A549 (cell line): ENCODE data around the gene NEAT1. TPM values are rescaled to one million over a fixed set of nuclear protein-coding genes. Genes with fewer than 3 reads are reported as not detected.
A peak's percentile ranks its signal among the peaks of the same experiment; 100 is the strongest.

ENCODE experiments used
- ATAC-seq, 2 experiments: fragments of 200-7000 bp in 1 of 2; fragments of >200 bp in 1 of 2; cut with Nextera tagmentation in 1 of 2; cut with Tn5 transposase in 1 of 2; 3 replicates each; pipeline versions ENCODE4 v1.8.0 to v1.9.1; 2018 to 2020; ENCODE audit warnings: mild to moderate bottlenecking in 1 of 2, moderate library complexity in 1 of 2
- CTCF ChIA-PET: fragments of 300-600 bp; sonication (Branson Sonifier 250); formaldehyde crosslinking; extraction: SDS; loops from one replicate; lab custom pipeline; 2021; ENCODE audit warnings: antibody characterized with exemption, inconsistent platforms; lab: Yijun Ruan, JAX
- POLR2A ChIA-PET: fragments of 350-600 bp; formaldehyde crosslinking; extraction: SDS; loops from one replicate; lab custom pipeline; 2021; ENCODE audit warnings: antibody characterized with exemption, inconsistent platforms; lab: Yijun Ruan, JAX
- DNase-seq, 2 experiments: peaks; one replicate each; pipeline versions ENCODE4 v3.0.0 to v3.0.0-alpha.2; 2011 to 2016; ENCODE audit warnings: low read depth in 1 of 2, low spot score in 1 of 2
- FAIRE-seq: peaks from 2 replicates; lab custom pipeline; 2011; peaks lifted over from hg19 to GRCh38; lab: Jason Lieb, UNC
- H3K27ac ChIP-seq, 2 experiments: fragments of >200 bp; sonication (Bioruptor Twin); formaldehyde crosslinking; 3 replicates each; pipeline ENCODE4 v1.5.1; 2016 to 2017
- H3K4me1 ChIP-seq: fragments of >200 bp; sonication (Bioruptor Twin); formaldehyde crosslinking; 3 replicates; pipeline ENCODE4 v1.6.1; 2016
- H3K4me2 ChIP-seq: fragments of >200 bp; sonication (Bioruptor Twin); formaldehyde crosslinking; 3 replicates; pipeline ENCODE4 v1.6.1; 2016
- H3K4me3 ChIP-seq: fragments of >200 bp; sonication (Bioruptor Twin); formaldehyde crosslinking; 3 replicates; pipeline ENCODE4 v1.5.1; 2016
- H3K9me3 ChIP-seq: fragments of >200 bp; sonication (Bioruptor Twin); formaldehyde crosslinking; 3 replicates; pipeline ENCODE4 v1.6.1; 2016
- ATOH8 ChIP-seq: fragments of 250-450 bp; sonication (Bioruptor Pico); IDR thresholded peaks from 2 replicates; pipeline ENCODE4 v1.5.0; 2020; ENCODE audit warnings: low read depth, mild to moderate bottlenecking, moderate library complexity
- BCL3 ChIP-seq: fragments of >200 bp; sonication (Bioruptor Twin); formaldehyde crosslinking; IDR thresholded peaks from 3 replicates; pipeline ENCODE4 v1.6.1; 2016
- CEBPB ChIP-seq, 2 experiments: fragments of >200 bp in 1 of 2; sonication (Bioruptor Twin) in 1 of 2; formaldehyde crosslinking in 1 of 2; IDR thresholded peaks; 2 replicates each; pipeline ENCODE4 v1.6.1; 2012 to 2016
- CHD2 ChIP-seq: fragments of 150-350 bp; IDR thresholded peaks from 2 replicates; pipeline ENCODE4 v1.6.1; 2014; ENCODE audit warnings: low read length; ENCODE audit not compliant: partially characterized antibody
- CTCF ChIP-seq: fragments of >200 bp; sonication (Bioruptor Twin); formaldehyde crosslinking; IDR thresholded peaks from 3 replicates; pipeline ENCODE4 v1.5.1; 2016
- ESRRA ChIP-seq: fragments of 150-350 bp; IDR thresholded peaks from 2 replicates; pipeline ENCODE4 v1.6.1; 2014; ENCODE audit warnings: mild to moderate bottlenecking, low read length, borderline replicate concordance
- FOSB ChIP-seq: fragments of 250-450 bp; sonication (Bioruptor Pico); IDR thresholded peaks from 2 replicates; pipeline ENCODE4 v1.5.0; 2020; ENCODE audit warnings: mild to moderate bottlenecking, moderate library complexity
- FOSL2 ChIP-seq, 2 experiments: fragments of 450-650 bp in 1 of 2; fragments of >200 bp in 1 of 2; sonication (Bioruptor Twin) in 1 of 2; formaldehyde crosslinking; IDR thresholded peaks; 2 replicates each; pipeline versions ENCODE4 v1.5.0 to v1.6.1; 2016 to 2020; ENCODE audit warnings: mild to moderate bottlenecking in 1 of 2, moderate library complexity in 1 of 2
- GATA3 ChIP-seq: IDR thresholded peaks from 2 replicates; pipeline ENCODE4 v1.6.1; 2012; ENCODE audit warnings: borderline replicate concordance
- HEYL ChIP-seq: fragments of 250-450 bp; sonication (Bioruptor Pico); IDR thresholded peaks from 2 replicates; pipeline ENCODE4 v1.8.0; 2021; ENCODE audit warnings: mild to moderate bottlenecking, moderate library complexity
- HMGXB4 ChIP-seq: fragments of 250-450 bp; sonication (Bioruptor Pico); IDR thresholded peaks from 2 replicates; pipeline ENCODE4 v1.5.0; 2021; ENCODE audit warnings: mild to moderate bottlenecking, moderate library complexity, borderline replicate concordance
- HOXA7 ChIP-seq: fragments of 250-450 bp; sonication (Bioruptor Pico); IDR thresholded peaks from 2 replicates; pipeline ENCODE4 v1.5.0; 2020; ENCODE audit warnings: mild to moderate bottlenecking, moderate library complexity
- JUN ChIP-seq, 2 experiments: fragments of >200 bp; sonication (Bioruptor Twin); formaldehyde crosslinking; IDR thresholded peaks; 2 replicates in 1 of 2; 3 replicates in 1 of 2; pipeline ENCODE4 v1.6.1; 2016 to 2017
- KDM5A ChIP-seq: fragments of 200-600 bp; sonication (generic); IDR thresholded peaks from 2 replicates; pipeline ENCODE4 v1.6.1; 2016; ENCODE audit warnings: antibody characterized with exemption, mild to moderate bottlenecking
- PBX3 ChIP-seq: IDR thresholded peaks from 2 replicates; pipeline ENCODE4 v1.6.1; 2012
- PHF8 ChIP-seq: fragments of 200-600 bp; sonication (generic); IDR thresholded peaks from 2 replicates; pipeline ENCODE4 v1.6.1; 2016; ENCODE audit warnings: low read depth, mild to moderate bottlenecking, antibody characterized with exemption, moderate library complexity, borderline replicate concordance
- POLR2A ChIP-seq: IDR thresholded peaks from 2 replicates; pipeline ENCODE4 v1.6.1; 2012; ENCODE audit warnings: mild to moderate bottlenecking, low read length
- REST ChIP-seq: fragments of 200-600 bp; sonication (generic); IDR thresholded peaks from 2 replicates; pipeline ENCODE4 v1.6.1; 2016; ENCODE audit warnings: antibody characterized with exemption, mild to moderate bottlenecking, moderate library complexity
- RFX5 ChIP-seq: fragments of 450-650 bp; IDR thresholded peaks from 2 replicates; pipeline ENCODE4 v1.7.1; 2014; ENCODE audit warnings: antibody characterized with exemption, mild to moderate bottlenecking, moderate library complexity
- SMC3 ChIP-seq: fragments of >200 bp; sonication (Bioruptor Twin); formaldehyde crosslinking; IDR thresholded peaks from 3 replicates; pipeline ENCODE4 v1.6.1; 2018; ENCODE audit warnings: inconsistent platforms
- TFCP2L1 ChIP-seq: fragments of 250-450 bp; sonication (Bioruptor Pico); IDR thresholded peaks from 2 replicates; pipeline ENCODE4 v1.5.0; 2021; ENCODE audit warnings: mild to moderate bottlenecking
- TP53 ChIP-seq: fragments of 250-450 bp; sonication (Bioruptor Pico); IDR thresholded peaks from 2 replicates; pipeline ENCODE4 v1.5.0; 2021; ENCODE audit warnings: mild to moderate bottlenecking, moderate library complexity
- USF2 ChIP-seq: fragments of 450-650 bp; IDR thresholded peaks from 2 replicates; pipeline ENCODE4 v1.6.1; 2014; ENCODE audit warnings: antibody characterized with exemption
- ZNF302 ChIP-seq: fragments of 250-450 bp; sonication (Bioruptor Pico); IDR thresholded peaks from 2 replicates; pipeline ENCODE4 v1.9.0; 2021; ENCODE audit warnings: inconsistent platforms, mild to moderate bottlenecking, moderate library complexity
- ZSCAN20 ChIP-seq: fragments of 250-450 bp; sonication (Bioruptor Pico); IDR thresholded peaks from 2 replicates; pipeline ENCODE4 v1.8.0; 2022; ENCODE audit warnings: mild to moderate bottlenecking, moderate library complexity
- whole genome bisulfite sequencing: methylation state at CpG from one replicate; pipeline ENCODE4 v1.1.6; 2017; ENCODE audit errors: missing lambda C conversion rate; 5-methylcytosine and 5-hydroxymethylcytosine counted together
- polyA minus RNA-seq: library from RNA; depleted of rRNA, polyadenylated mRNA; stranded (reverse); fragments of >200 nt; gene quantifications from 2 replicates; pipeline ENCODE4 v1.2.3, GENCODE V29; 2011; rRNA and poly(A)+ RNA removed
- polyA plus RNA-seq, 4 experiments: library from polyadenylated mRNA; depleted of rRNA in 3 of 4; stranded (reverse); fragments of >200 nt; fragmentation: RNase III in 1 of 4; extraction: RNeasy Plus Mini Kit Qiagen cat#74134 plus additional on column Dnase treatment in 1 of 4; gene quantifications; 2 replicates in 3 of 4; 3 replicates in 1 of 4; pipeline ENCODE4 v1.2.3, GENCODE V29; 2011 to 2017

NEAT1 gene
- polyA plus RNA-seq (2011; rRNA removed), result 181 and 314 TPM in 2 replicates
- polyA plus RNA-seq (2012; cell fraction: cytosol; rRNA removed), result 137 and 155 TPM in 2 replicates
- polyA plus RNA-seq (2012; cell fraction: nucleus; rRNA removed), result 406 and 691 TPM in 2 replicates
- polyA plus RNA-seq (2017; fragmentation: RNase III; extraction: RNeasy Plus Mini Kit Qiagen cat#74134 plus additional on column Dnase treatment), result 1,009 to 1,407 TPM (median 1,223 TPM) in 3 replicates
- polyA minus RNA-seq, result 160 and 161 TPM in 2 replicates

- Histone ChIP-seq H3K9me3 (no peaks in the 10 kb centered on the region), H3K4me3 (peak within 1 kb of the TSS; percentile 95), H3K4me2 (peak within 1 kb of the TSS; percentile 89), H3K27ac (peak within 1 kb of the TSS; percentile 97 to 100), H3K4me1 (peaks cover 29% of the 10 kb centered on the region)
- no peak for FAIRE-seq
- peak; percentile 18 to 26 for ATAC-seq
- ChIA-PET CTCF (interaction anchor here (1.3 to 17.0 kb wide), 6 partner anchors 11 to 88 kb away, joined by 3 to 208 read pairs (median 4); partner anchors contain the start of genes FRMD8 and SLC25A45), POLR2A (interaction anchor here (0.5 to 17.5 kb wide), 31 partner anchors 4 to 644 kb away, joined by 3 to 756 read pairs (median 5); partner anchors contain the start of genes DPF2, FRMD8, MALAT1 and NEAT1)
- WGBS, result 1% methylated on average over 38 of the region's 40 CpGs
- DNase-seq, result peak in 1 of 2 experiments; percentile 95
- peak; percentile 100 for TF ChIP-seq TFCP2L1
- TF ChIP-seq ATOH8 (CRISPR knock-in tag), result peak; percentile 100
- no peak for TF ChIP-seq USF2
- peak; percentile 90 for TF ChIP-seq PBX3
- no peak for TF ChIP-seq ZNF302 (CRISPR knock-in tag)
- peak; percentile 70 for TF ChIP-seq PHF8
- TF ChIP-seq SMC3, result no peak
- peak; percentile 100 for TF ChIP-seq HOXA7 (CRISPR knock-in tag)
- TF ChIP-seq CTCF, result no peak
- peak; percentile 64 for TF ChIP-seq REST
- no peak for TF ChIP-seq RFX5
- peak; percentile 91; the same call in 1 of the 2 replicates for TF ChIP-seq HEYL
- peak; percentile 99 for TF ChIP-seq BCL3
- TF ChIP-seq ZSCAN20 (CRISPR knock-in tag), result peak; percentile 95
- TF ChIP-seq JUN (IDR thresholded peaks at IDR 0.05), result peak; percentile 98 to 100
- TF ChIP-seq GATA3, result peak; percentile 60
- TF ChIP-seq FOSL2 (IDR thresholded peaks at IDR 0.05), result no peak
- peak; percentile 92 for TF ChIP-seq FOSL2 (CRISPR knock-in tag; IDR thresholded peaks at IDR 0.05)
- peak; percentile 100 for TF ChIP-seq TP53
- TF ChIP-seq CHD2, result peak; percentile 69
- peak; percentile 100 for TF ChIP-seq FOSB (CRISPR knock-in tag)
- TF ChIP-seq ESRRA, result peak; percentile 70
- TF ChIP-seq HMGXB4, result peak; percentile 100
- peak; percentile 99 for TF ChIP-seq POLR2A
- TF ChIP-seq KDM5A, result 0 out of 2 replicates have a peak, but pooled peaks have one; percentile 23
- TF ChIP-seq CEBPB (IDR thresholded peaks at IDR 0.05), result peak; percentile 74 to 96
Observed at GRCh38 chr11:65422633-65423515, at the start of gene NEAT1. Gene NEAT1, plus strand, starts transcription at chr11:65422798.
